Type B pancreatic cell (in vitro differentiated cells): ENCODE data around the gene PLAC1. TPM values are rescaled to one million over a fixed set of nuclear protein-coding genes. Genes with fewer than 3 reads are reported as not detected.

Experiments used
- DNase-seq: peaks from one replicate; pipeline ENCODE4 v3.0.0; 2021; ENCODE audit warnings: mixed read lengths; ENCODE audit not compliant: unreplicated experiment; ENCODE audit errors: extremely low spot score
- H3K27ac Mint-ChIP-seq: 2 replicates; pipeline ENCODE4 v1.8.0; 2021; ENCODE audit warnings: mild to moderate bottlenecking, mixed read lengths
- H3K27me3 Mint-ChIP-seq: 2 replicates; pipeline ENCODE4 v1.8.0; 2021; ENCODE audit warnings: mixed read lengths
- H3K36me3 Mint-ChIP-seq: 2 replicates; pipeline ENCODE4 v1.8.0; 2021; ENCODE audit warnings: mixed read lengths
- H3K4me1 Mint-ChIP-seq: one replicate; pipeline ENCODE4 v1.8.0; 2021; ENCODE audit warnings: mixed read lengths; ENCODE audit not compliant: unreplicated experiment
- H3K4me3 Mint-ChIP-seq: 2 replicates; pipeline ENCODE4 v1.8.0; 2021; ENCODE audit warnings: mild to moderate bottlenecking, mixed read lengths
- H3K9me3 Mint-ChIP-seq: 2 replicates; pipeline ENCODE4 v1.8.0; 2021; ENCODE audit warnings: mixed read lengths
- total RNA-seq: library from RNA; stranded (reverse); gene quantifications from 2 replicates; pipeline ENCODE4 v1.2.1, GENCODE V29; 2021; ENCODE audit warnings: low replicate concordance
- TF ChIP-seq, protein P1 (sequence below): fragments of 200-600 bp; sonication (generic); conservative IDR thresholded peaks from 2 replicates; pipeline ENCODE4 v1.5.0; 2021; ENCODE audit warnings: antibody characterized with exemption, mild to moderate bottlenecking

PLAC1 gene
- total RNA-seq, 1 donor from 2014 or later = 0.43 TPM

DNA sequence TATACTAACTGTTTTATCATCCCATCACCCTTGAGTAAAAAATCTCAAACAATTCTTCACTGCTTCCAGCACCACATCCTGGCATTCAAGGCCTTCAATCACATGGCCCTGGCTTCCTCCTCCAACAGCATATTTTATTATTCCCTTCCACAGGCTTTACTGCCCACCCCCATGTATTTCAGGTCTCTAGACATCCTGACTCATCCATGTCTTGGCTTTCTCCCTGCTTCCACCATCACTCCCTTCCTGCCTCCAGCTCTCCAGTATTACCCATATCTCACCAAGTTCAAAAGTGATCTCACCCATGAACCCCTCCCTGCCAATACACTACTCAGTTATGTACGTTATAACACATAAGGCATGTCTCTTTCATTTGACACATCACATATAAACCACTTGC is 34.7 kb upstream of the PLAC1 start:
- Mint-ChIP-seq H3K9me3 (no peaks in the 10 kb centered on the region), H3K27ac (no peak overlapping the region), H3K4me1 (peaks cover 4% of the 10 kb centered on the region), H3K27me3 (no peaks in the 10 kb centered on the region), H3K36me3 (no peaks in the 10 kb centered on the region), H3K4me3 (no peak overlapping the region)
- no peak for DNase-seq
- TF ChIP-seq, protein P1, sequence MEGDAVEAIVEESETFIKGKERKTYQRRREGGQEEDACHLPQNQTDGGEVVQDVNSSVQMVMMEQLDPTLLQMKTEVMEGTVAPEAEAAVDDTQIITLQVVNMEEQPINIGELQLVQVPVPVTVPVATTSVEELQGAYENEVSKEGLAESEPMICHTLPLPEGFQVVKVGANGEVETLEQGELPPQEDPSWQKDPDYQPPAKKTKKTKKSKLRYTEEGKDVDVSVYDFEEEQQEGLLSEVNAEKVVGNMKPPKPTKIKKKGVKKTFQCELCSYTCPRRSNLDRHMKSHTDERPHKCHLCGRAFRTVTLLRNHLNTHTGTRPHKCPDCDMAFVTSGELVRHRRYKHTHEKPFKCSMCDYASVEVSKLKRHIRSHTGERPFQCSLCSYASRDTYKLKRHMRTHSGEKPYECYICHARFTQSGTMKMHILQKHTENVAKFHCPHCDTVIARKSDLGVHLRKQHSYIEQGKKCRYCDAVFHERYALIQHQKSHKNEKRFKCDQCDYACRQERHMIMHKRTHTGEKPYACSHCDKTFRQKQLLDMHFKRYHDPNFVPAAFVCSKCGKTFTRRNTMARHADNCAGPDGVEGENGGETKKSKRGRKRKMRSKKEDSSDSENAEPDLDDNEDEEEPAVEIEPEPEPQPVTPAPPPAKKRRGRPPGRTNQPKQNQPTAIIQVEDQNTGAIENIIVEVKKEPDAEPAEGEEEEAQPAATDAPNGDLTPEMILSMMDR = no peak

DNA sequence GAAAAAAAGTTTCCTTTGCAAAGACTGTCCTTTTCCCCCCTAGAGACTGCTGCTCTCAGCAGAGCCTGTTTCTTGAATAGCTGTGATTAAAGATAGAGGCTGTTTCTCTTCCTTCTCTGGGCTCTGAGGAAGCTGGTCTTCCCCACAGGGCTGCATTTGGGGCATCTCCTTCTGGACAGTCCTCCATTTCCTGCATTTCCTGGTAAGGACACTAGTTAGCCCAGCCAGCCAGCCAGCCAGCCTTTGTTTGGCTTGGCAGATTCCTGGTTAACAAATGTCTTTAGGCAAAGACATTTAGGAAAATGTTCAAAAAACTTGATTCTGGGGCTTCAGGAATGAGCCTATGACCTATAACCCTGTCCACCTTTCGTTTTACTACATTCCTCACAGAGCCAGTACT is 34.0 kb upstream of the PLAC1 start:
- Mint-ChIP-seq H3K36me3 (no peaks in the 10 kb centered on the region), H3K27ac (no peak overlapping the region), H3K4me3 (no peak overlapping the region), H3K9me3 (no peaks in the 10 kb centered on the region), H3K4me1 (peaks cover 4% of the 10 kb centered on the region), H3K27me3 (no peaks in the 10 kb centered on the region)
- TF ChIP-seq, protein P1 = no peak
- no peak for DNase-seq

DNA sequence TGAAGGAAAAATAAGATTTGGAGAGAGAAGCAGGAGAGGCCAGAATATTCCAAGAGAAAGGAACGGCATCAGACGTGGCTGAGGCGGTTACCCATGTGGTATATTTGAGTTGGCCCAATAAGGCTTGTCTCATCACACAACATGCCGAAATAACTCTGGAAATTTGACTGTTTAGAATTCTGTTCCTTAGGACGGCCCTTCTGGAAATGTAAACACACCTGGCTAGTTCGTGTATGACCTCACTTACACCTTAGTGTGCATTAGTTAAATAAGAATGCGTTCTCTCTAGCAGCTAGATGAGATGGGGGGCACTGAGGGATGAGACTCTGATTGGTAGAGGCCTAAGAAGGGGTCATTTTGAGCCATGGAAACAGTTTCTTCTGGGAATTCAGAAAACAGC is 33.2 kb upstream of the PLAC1 start:
- Mint-ChIP-seq H3K4me1 (peaks cover 4% of the 10 kb centered on the region), H3K27me3 (no peaks in the 10 kb centered on the region), H3K27ac (no peak overlapping the region), H3K36me3 (no peaks in the 10 kb centered on the region), H3K4me3 (no peak overlapping the region), H3K9me3 (no peaks in the 10 kb centered on the region)
- TF ChIP-seq, protein P1 = no peak
- DNase-seq = no peak

DNA sequence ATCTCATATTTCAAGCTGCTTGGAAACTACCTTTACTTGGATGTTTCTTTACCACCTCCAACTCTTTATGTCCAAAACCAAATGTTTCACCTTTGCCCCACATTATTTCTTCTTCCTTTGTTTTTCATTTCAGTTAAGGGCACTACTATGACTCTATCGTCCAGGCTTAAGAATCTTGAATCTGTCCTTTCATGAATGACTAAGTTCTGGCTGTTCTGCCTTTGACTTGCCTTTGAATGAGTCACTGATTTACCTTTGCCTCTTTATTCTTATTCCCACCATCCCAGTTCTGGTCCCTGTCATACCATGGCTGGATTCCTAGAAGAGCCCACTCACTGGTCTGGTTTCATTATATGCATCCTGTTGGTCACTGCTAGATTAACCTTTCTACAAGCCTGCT is 30.6 kb upstream of the PLAC1 start:
- H3K36me3 Mint-ChIP-seq = no peaks in the 10 kb centered on the region
- no peak for DNase-seq
- H3K4me3 Mint-ChIP-seq = no peak overlapping the region
- TF ChIP-seq, protein P1 = no peak
- no peaks in the 10 kb centered on the region for H3K9me3 Mint-ChIP-seq
- H3K27ac Mint-ChIP-seq = no peak overlapping the region
- H3K27me3 Mint-ChIP-seq = no peaks in the 10 kb centered on the region
- peaks cover 4% of the 10 kb centered on the region for H3K4me1 Mint-ChIP-seq

DNA sequence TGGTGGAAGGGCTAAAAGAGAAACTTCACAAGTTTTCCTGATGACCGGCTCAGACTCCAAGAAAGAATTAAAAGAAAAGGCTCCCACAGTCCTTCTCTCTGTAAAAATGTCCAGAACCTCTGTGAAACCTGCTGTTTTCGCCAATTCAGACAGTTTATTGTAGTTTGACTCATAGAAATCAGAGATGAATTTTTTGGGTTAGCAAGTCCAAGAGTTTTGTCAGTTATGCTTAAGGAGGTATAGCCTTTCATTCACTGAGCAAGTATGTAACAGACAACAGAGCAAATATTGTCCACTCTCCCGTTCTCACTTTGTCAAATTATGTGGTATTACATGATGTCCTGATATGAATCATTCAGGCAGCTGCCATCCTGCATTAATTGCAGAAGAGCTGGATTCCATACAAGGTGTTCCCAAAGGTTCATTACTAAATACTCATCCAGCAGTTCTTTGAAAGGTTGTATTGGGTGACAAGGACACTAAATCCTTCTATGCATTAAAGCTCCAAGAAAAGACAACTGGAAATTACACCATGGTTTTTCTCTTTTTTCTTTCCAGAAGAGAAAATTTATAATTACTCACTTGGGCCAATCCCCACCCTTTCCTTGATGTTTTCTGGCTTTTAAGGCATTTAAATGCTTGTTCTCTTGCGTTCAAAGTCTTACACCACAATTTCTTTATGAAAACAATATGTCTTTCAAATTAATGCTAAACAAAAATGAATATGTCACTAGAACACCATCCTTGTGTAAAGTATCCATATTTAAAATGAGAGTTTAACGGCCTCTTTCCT is 30.0 kb upstream of the PLAC1 start:
- TF ChIP-seq, protein P1 = no peak
- no peaks in the 10 kb centered on the region for H3K9me3 Mint-ChIP-seq
- no peak for DNase-seq
- H3K36me3 Mint-ChIP-seq = no peaks in the 10 kb centered on the region
- no peak overlapping the region for H3K4me3 Mint-ChIP-seq
- H3K27me3 Mint-ChIP-seq = no peaks in the 10 kb centered on the region
- H3K27ac Mint-ChIP-seq = no peak overlapping the region
- H3K4me1 Mint-ChIP-seq = peaks cover 4% of the 10 kb centered on the region
